Measurements from ENCODE around the gene TBCA. TPM values are rescaled to one million over a fixed set of nuclear protein-coding genes. Genes with fewer than 3 reads are reported as not detected.

Gene TBCA
- total RNA-seq, 1 experiment from 2014 or later = 302 TPM

DNA sequence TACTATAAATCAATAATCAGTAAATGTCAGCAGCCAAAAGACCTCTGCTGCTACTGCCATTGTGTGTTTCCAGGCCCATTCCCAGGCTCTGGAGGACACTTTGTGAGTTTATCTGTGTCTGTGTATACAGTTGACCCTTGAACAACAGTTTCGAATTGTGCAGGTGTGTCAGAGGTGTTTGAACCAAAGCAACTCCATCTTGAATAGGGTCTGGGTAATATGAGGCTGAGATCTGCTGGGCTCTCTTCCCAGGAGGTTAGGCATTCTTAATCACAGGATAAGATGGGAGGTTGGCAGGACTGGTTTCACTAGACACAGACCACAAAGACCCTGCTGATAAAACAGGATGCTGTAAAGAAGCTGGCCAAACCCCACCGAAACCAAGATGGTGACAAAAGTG is 2.3 kb upstream of the TBCA start:
- POLR2A ChIA-PET = no interaction called here
- DNase-seq (ENCODE audit: low read depth, low spot score) = no peak
- in situ Hi-C loops (cut with HindIII; ENCODE audit: low pct_unique_long_range_greater_than_20kb, low sequenced_read_pairs) (no loop called here), intact Hi-C loops (cut with micrococcal nuclease; ENCODE audit: unreplicated experiment) (no loop called here)
- Histone ChIP-seq H3K36me3 (ENCODE audit: control insufficient read depth, insufficient read depth, low read length) (peaks cover 9% of the 10 kb centered on the region), H3K9me3 (ENCODE audit: control insufficient read depth, insufficient read depth, low read depth, low read length) (no peaks in the 10 kb centered on the region), H3K27ac (ENCODE audit: low read length) (no peak overlapping the region), H3K27me3 (ENCODE audit: control insufficient read depth, insufficient read depth, low read length) (no peaks in the 10 kb centered on the region), H3K4me3 (ENCODE audit: low read depth in 2 of 2, low read length in 2 of 2) (no peak overlapping the region), H3K4me1 (ENCODE audit: control insufficient read depth, insufficient read depth, low read length) (peaks cover 21% of the 10 kb centered on the region)
- ATAC-seq = no peak
- no TSS peak for BruUV-seq (replicated peaks)
- CTCF ChIA-PET = no interaction called here
- TF ChIP-seq, protein P1, sequence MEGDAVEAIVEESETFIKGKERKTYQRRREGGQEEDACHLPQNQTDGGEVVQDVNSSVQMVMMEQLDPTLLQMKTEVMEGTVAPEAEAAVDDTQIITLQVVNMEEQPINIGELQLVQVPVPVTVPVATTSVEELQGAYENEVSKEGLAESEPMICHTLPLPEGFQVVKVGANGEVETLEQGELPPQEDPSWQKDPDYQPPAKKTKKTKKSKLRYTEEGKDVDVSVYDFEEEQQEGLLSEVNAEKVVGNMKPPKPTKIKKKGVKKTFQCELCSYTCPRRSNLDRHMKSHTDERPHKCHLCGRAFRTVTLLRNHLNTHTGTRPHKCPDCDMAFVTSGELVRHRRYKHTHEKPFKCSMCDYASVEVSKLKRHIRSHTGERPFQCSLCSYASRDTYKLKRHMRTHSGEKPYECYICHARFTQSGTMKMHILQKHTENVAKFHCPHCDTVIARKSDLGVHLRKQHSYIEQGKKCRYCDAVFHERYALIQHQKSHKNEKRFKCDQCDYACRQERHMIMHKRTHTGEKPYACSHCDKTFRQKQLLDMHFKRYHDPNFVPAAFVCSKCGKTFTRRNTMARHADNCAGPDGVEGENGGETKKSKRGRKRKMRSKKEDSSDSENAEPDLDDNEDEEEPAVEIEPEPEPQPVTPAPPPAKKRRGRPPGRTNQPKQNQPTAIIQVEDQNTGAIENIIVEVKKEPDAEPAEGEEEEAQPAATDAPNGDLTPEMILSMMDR (IDR thresholded peaks at IDR 0.05) = no peak
- TF ChIP-seq POLR2AphosphoS5 (IDR thresholded peaks at IDR 0.05; ENCODE audit: low read depth, low read length) (no peak), TCF7L2 (IDR thresholded peaks at IDR 0.05; ENCODE audit: low read depth, low read length) (no peak), SIN3A (IDR thresholded peaks at IDR 0.05; ENCODE audit: borderline replicate concordance, insufficient read depth, low read depth, low read length) (no peak)
- TF ChIP-seq, protein P2, sequence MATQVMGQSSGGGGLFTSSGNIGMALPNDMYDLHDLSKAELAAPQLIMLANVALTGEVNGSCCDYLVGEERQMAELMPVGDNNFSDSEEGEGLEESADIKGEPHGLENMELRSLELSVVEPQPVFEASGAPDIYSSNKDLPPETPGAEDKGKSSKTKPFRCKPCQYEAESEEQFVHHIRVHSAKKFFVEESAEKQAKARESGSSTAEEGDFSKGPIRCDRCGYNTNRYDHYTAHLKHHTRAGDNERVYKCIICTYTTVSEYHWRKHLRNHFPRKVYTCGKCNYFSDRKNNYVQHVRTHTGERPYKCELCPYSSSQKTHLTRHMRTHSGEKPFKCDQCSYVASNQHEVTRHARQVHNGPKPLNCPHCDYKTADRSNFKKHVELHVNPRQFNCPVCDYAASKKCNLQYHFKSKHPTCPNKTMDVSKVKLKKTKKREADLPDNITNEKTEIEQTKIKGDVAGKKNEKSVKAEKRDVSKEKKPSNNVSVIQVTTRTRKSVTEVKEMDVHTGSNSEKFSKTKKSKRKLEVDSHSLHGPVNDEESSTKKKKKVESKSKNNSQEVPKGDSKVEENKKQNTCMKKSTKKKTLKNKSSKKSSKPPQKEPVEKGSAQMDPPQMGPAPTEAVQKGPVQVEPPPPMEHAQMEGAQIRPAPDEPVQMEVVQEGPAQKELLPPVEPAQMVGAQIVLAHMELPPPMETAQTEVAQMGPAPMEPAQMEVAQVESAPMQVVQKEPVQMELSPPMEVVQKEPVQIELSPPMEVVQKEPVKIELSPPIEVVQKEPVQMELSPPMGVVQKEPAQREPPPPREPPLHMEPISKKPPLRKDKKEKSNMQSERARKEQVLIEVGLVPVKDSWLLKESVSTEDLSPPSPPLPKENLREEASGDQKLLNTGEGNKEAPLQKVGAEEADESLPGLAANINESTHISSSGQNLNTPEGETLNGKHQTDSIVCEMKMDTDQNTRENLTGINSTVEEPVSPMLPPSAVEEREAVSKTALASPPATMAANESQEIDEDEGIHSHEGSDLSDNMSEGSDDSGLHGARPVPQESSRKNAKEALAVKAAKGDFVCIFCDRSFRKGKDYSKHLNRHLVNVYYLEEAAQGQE (IDR thresholded peaks at IDR 0.05; ENCODE audit: insufficient read depth in 1 of 2, low read depth in 2 of 2, low read length in 1 of 2) = no peak

DNA sequence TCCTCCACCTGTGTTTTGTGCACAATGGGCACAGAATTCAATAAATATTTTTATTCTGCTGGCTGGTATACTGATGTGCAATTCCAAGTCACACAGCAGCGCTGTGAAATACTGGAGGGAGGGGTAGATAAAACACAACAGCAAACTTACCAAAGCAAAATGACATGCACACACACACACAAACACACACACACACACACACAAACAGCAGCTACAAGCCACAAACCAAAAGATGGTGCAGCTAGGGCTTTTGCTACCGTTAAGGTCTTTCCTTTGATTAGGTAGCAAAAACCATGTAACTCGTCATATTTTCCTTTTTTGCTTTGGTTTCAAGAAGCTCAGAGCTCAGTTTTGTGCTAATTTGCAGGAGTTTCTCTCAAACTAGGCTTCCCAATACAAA is 1.8 kb upstream of the TBCA start:
- H3K4me1 ChIP-seq (ENCODE audit: control insufficient read depth, insufficient read depth, low read length) = peaks cover 24% of the 10 kb centered on the region
- H3K27me3 ChIP-seq (ENCODE audit: control insufficient read depth, insufficient read depth, low read length) = no peaks in the 10 kb centered on the region
- in situ Hi-C loops (cut with HindIII; ENCODE audit: low pct_unique_long_range_greater_than_20kb, low sequenced_read_pairs) (no loop called here), intact Hi-C loops (cut with micrococcal nuclease; ENCODE audit: unreplicated experiment) (no loop called here)
- POLR2A ChIA-PET = no interaction called here
- DNase-seq (ENCODE audit: low read depth, low spot score) (no peak), ATAC-seq (no peak)
- TF ChIP-seq, protein P2 (IDR thresholded peaks at IDR 0.05; ENCODE audit: insufficient read depth in 1 of 2, low read depth in 2 of 2, low read length in 1 of 2) = no peak
- no peak for TF ChIP-seq POLR2AphosphoS5 (IDR thresholded peaks at IDR 0.05; ENCODE audit: low read depth, low read length)
- no peak for TF ChIP-seq SIN3A (IDR thresholded peaks at IDR 0.05; ENCODE audit: borderline replicate concordance, insufficient read depth, low read depth, low read length)
- no peak for TF ChIP-seq TCF7L2 (IDR thresholded peaks at IDR 0.05; ENCODE audit: low read depth, low read length)
- TF ChIP-seq, protein P1 (IDR thresholded peaks at IDR 0.05) = no peak
- H3K36me3 ChIP-seq (ENCODE audit: control insufficient read depth, insufficient read depth, low read length) = peaks cover 14% of the 10 kb centered on the region
- BruUV-seq (replicated peaks) = no TSS peak
- H3K27ac ChIP-seq (ENCODE audit: low read length) = no peak overlapping the region
- CTCF ChIA-PET = no interaction called here
- no peaks in the 10 kb centered on the region for H3K9me3 ChIP-seq (ENCODE audit: control insufficient read depth, insufficient read depth, low read depth, low read length)
- no peak overlapping the region for H3K4me3 ChIP-seq (ENCODE audit: low read depth in 2 of 2, low read length in 2 of 2)

Measured in Panc1 (cell line).